GM23338 (cell line): ENCODE results near the gene CERS3.

Source experiments
- CREB1 ChIP-seq: fragments of 250-450 bp; sonication (Bioruptor Pico); IDR thresholded peaks from 2 replicates; pipeline ENCODE4 v1.5.0; 2020; ENCODE audit warnings: low read depth, mild to moderate bottlenecking, moderate library complexity
- EZH2 ChIP-seq: fragments of 200-600 bp; sonication (generic); IDR thresholded peaks from one replicate; pipeline ENCODE4 v1.8.0; 2017; ENCODE audit warnings: antibody characterized with exemption, mild to moderate bottlenecking, low read depth; ENCODE audit not compliant: unreplicated experiment
- EZH2phosphoT487 ChIP-seq: fragments of 200-600 bp; sonication (generic); IDR thresholded peaks from one replicate; pipeline ENCODE4 v1.8.1; 2018; ENCODE audit warnings: antibody characterized with exemption; ENCODE audit not compliant: unreplicated experiment
- JUNB ChIP-seq: IDR thresholded peaks from one replicate; pipeline ENCODE4 v1.6.1; 2016; ENCODE audit warnings: antibody characterized with exemption; ENCODE audit not compliant: unreplicated experiment
- NANOG ChIP-seq: IDR thresholded peaks from 2 replicates; pipeline ENCODE4 v1.6.1; 2016; ENCODE audit warnings: antibody characterized with exemption, borderline replicate concordance
- POLR2AphosphoS5 ChIP-seq: IDR thresholded peaks from 2 replicates; pipeline ENCODE4 v1.6.1; 2016; ENCODE audit warnings: antibody characterized with exemption, low read depth
- REST ChIP-seq: IDR thresholded peaks from one replicate; pipeline ENCODE4 v1.6.1; 2018; ENCODE audit warnings: antibody characterized with exemption; ENCODE audit not compliant: unreplicated experiment
- STAT1 ChIP-seq: IDR thresholded peaks from one replicate; pipeline ENCODE4 v1.6.1; 2016; ENCODE audit warnings: antibody characterized with exemption; ENCODE audit not compliant: unreplicated experiment
- ZNF114 ChIP-seq: fragments of 250-450 bp; sonication (Bioruptor Pico); IDR thresholded peaks from 2 replicates; pipeline ENCODE4 v1.5.0; 2020; ENCODE audit warnings: mild to moderate bottlenecking, moderate library complexity
- ZNF331 ChIP-seq: fragments of 250-450 bp; sonication (Bioruptor Pico); IDR thresholded peaks from 2 replicates; pipeline ENCODE4 v1.5.0; 2020; ENCODE audit warnings: low read depth, mild to moderate bottlenecking, moderate library complexity
- ZNF462 ChIP-seq: fragments of 250-450 bp; sonication (Bioruptor Pico); IDR thresholded peaks from 2 replicates; pipeline ENCODE4 v1.5.0; 2020; ENCODE audit warnings: mild to moderate bottlenecking, moderate library complexity
- TF ChIP-seq, protein P1 (sequence below): IDR thresholded peaks from 2 replicates; pipeline ENCODE4 v1.6.1; 2016; ENCODE audit warnings: antibody characterized with exemption
- TF ChIP-seq, protein P2 (sequence below), 2 experiments: fragments of 200-600 bp in 1 of 2; sonication (generic) in 1 of 2; conservative IDR thresholded peaks; 2 replicates each; pipeline versions ENCODE4 v1.5.1 to v1.6.1; 2016 to 2017; ENCODE audit warnings: antibody characterized with exemption in 2 of 2, low read depth in 2 of 2, mild to moderate bottlenecking in 2 of 2, moderate library complexity in 1 of 2

DNA sequence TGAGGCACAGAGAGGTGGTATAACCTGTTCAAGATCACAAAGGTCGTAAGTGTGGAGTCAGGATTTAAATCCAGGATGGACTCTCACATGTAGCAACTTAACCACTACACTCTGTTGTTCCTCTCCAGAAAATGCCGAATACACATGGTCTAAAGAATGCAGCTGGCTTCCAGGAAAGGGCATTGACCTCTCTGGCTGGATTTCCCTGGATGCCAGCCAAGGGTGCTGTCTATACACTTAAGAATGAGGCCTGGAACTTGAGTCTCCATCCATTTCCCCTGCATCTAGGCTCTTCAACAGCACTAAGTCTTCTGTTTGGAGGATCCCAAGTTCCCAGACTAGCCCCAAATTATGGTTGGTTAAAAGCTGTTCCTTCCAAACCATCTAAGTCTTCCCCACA lies 60.5 kb downstream of the CERS3 start:
- TF ChIP-seq, protein P1, sequence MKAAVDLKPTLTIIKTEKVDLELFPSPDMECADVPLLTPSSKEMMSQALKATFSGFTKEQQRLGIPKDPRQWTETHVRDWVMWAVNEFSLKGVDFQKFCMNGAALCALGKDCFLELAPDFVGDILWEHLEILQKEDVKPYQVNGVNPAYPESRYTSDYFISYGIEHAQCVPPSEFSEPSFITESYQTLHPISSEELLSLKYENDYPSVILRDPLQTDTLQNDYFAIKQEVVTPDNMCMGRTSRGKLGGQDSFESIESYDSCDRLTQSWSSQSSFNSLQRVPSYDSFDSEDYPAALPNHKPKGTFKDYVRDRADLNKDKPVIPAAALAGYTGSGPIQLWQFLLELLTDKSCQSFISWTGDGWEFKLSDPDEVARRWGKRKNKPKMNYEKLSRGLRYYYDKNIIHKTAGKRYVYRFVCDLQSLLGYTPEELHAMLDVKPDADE, result no peak
- TF ChIP-seq, protein P2, sequence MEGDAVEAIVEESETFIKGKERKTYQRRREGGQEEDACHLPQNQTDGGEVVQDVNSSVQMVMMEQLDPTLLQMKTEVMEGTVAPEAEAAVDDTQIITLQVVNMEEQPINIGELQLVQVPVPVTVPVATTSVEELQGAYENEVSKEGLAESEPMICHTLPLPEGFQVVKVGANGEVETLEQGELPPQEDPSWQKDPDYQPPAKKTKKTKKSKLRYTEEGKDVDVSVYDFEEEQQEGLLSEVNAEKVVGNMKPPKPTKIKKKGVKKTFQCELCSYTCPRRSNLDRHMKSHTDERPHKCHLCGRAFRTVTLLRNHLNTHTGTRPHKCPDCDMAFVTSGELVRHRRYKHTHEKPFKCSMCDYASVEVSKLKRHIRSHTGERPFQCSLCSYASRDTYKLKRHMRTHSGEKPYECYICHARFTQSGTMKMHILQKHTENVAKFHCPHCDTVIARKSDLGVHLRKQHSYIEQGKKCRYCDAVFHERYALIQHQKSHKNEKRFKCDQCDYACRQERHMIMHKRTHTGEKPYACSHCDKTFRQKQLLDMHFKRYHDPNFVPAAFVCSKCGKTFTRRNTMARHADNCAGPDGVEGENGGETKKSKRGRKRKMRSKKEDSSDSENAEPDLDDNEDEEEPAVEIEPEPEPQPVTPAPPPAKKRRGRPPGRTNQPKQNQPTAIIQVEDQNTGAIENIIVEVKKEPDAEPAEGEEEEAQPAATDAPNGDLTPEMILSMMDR (conservative IDR thresholded peaks at IDR 0.05; ENCODE audit: low read depth in 2 of 2), result no peak
- TF ChIP-seq REST (no peak), EZH2 (no peak), POLR2AphosphoS5 (no peak), ZNF114 (CRISPR knock-in tag) (no peak), EZH2phosphoT487 (no peak), ZNF331 (no peak), ZNF462 (CRISPR knock-in tag) (no peak), CREB1 (CRISPR knock-in tag) (no peak), JUNB (no peak), NANOG (no peak), STAT1 (no peak)
